HG02623 (cell line): ENCODE results near the gene CDC20B.
A peak's percentile ranks its signal among the peaks of the same experiment; 100 is the strongest.
"Not testable (repeated sequence)": the region's sequence is repeated elsewhere in the genome, so short reads cannot be mapped to it uniquely, and the experiment has no call there.

Experiments used
- ATAC-seq: cut with Tn5 transposase; IDR thresholded peaks from one replicate; pipeline ENCODE4 v1.9.1; 2021; ENCODE audit warnings: moderate library complexity; ENCODE audit not compliant: unreplicated experiment

Gene CDC20B

DNA sequence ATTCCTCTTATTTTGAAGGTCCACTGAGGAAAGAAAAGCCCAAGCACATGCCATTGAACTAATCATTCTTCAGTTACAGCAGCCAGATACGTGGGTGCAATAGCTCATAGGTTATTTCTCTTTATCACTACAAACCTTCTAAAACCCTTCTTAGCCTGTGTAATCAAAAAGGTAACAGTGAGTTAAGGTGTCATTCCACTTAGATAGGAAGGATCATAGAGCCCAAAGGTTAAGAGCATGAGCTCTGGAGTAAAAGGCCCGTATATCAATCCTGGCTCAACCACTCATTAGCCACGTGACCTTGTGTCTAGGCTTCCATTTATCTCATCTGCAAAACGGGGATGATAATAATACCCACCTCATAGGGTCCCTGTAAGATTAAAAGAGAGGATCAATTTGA, 10.3 kb downstream of the CDC20B start:
- ATAC-seq, result no peak

DNA sequence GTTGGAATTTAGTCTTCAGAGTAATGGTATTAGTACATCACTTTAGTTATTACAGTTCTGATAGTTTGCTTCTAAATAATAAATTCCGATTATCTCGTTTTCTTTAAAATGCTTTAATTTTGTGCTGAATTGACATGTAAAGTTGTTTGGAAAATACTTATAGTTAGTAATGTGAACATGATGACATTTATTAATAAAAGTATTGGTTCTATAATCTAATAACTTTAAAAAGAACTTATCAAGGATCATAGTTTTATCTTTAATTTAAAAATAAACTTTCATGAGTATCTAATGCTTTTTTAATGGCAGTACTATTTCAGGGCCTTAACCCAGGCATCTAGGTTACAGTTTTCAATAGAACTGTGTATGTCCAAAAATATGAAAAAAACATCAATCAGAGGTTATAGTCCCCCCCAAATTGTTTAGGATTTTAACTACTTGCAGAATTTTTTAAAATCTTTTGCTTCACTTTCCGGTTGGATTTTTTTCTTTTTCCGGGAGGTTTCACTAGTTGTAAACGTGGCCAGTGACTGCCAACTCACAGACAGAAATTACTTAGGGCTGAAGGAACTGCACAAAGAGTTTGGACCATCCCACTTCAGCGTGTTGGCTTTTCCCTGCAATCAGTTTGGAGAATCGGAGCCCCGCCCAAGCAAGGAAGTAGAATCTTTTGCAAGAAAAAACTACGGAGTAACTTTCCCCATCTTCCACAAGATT, 12.3 kb downstream of the CDC20B start:
- no peak for ATAC-seq

DNA sequence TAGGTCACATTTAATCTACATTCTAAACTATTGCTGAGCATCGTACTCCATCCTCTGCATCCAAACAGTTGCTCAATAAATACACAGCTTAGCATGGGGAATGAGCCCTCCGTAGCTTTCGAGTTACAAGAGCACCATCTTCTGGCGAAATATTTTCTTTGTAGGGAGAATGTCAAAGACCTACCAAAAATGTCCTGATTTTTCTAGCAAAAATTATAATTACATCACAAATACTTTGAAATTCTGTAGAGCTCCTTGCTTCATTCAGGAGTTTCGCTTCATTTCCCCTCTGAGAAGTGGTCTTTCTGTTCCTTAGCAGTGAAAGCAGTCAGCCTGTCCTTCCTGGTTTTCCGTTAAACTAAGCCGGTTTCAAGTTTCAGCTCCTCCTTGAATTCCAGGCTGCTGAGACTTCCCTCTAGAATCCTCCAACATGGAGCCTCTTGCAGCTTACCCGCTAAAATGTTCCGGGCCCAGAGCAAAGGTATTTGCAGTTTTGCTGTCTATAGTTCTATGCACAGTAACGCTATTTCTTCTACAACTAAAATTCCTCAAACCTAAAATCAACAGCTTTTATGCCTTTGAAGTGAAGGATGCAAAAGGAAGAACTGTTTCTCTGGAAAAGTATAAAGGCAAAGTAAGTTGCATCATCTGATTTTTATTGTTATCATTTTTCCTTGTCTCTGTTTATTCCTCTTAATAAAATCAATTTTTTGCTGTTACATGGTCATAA, 13.0 kb downstream of the CDC20B start, which contains the start of gene GPX8:
Gene GPX8, plus strand, starts transcription at position 409 of the 730 bp plus-strand sequence. Its CDS starts 22 bp downstream, at position 431.
- ATAC-seq, result no peak

DNA sequence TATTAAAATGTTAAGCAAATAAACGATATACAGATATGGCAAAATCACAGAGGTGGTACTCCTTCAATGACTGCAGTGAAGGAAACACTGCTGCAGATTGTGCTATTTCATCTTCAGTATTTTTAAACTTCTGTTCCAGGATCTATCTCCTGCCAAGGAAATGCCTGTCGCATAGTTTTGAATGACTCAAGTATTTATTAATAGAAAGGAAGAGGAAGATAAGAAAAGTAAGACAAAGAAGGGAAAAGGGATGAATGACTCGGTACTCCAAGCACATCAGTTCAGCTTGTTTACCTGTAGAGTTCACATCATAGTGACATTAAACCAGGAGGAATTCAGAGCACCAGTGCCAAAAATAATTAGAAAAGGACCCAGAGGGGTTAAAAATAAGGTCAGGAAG, 18.1 kb downstream of the CDC20B start:
- no peak for ATAC-seq

DNA sequence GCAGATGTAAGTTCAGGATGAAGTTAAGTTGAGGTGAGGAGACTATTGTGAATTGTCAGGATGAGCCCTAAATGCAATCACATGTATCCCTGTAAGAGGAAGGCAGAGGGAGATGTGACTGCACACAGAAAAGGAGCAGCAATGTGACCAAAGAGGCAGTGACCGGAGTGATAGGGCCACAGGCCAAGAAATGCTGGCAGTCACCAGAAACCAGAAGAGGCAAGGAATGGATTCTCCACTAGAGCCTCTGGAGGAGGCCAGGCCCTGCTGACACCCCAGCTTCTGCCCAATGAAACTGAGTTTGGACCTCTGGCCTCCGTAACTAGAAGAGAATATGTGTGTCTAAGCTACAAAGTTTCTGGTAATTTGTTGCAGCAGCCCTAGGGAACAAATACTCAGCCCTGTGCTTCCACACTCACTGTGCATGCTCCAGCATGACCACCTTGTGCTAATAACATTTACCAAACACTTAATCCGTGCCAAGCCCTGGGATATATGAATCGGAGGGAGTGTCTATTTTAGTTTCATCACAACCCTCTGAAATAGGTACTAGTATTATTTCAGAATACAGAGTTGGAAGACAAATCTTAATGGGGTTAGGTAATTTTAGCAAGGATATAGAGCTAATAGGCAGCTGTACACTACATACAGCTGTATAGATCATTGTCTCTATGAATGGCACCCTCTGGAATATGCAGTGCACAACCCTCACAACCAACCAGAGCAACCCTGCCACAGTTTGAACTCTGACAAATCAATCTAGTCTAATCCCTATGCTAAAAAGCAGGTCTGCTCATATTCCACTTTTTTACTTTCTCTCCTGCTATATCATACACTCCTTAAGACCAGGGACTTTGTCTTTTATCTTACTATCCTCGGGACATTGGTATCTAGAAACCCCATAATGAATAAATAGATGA, 20.8 kb downstream of the CDC20B start:
- no peak for ATAC-seq

DNA sequence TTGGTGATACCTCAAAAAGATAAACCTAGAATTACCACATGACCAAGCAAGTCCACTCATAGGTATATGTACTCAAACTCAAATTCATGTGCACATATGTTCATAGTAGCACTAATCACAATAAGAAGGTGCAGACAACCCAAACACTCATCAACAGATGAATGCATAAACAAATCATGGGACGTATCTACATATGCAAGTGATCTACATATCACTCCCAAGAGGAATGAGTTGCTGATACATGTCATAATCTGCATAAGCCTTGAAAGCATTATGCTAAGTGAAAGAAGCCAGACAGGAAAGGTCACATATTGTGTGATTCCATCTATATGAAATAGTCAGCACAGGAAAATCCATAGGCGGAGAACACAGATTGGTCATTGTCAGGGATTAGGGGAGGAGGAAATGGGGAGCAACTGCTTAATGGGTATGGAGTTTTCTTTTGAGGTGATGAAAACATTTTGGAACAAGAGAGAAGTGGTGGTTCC, 23.6 kb downstream of the CDC20B start:
- no peak for ATAC-seq

DNA sequence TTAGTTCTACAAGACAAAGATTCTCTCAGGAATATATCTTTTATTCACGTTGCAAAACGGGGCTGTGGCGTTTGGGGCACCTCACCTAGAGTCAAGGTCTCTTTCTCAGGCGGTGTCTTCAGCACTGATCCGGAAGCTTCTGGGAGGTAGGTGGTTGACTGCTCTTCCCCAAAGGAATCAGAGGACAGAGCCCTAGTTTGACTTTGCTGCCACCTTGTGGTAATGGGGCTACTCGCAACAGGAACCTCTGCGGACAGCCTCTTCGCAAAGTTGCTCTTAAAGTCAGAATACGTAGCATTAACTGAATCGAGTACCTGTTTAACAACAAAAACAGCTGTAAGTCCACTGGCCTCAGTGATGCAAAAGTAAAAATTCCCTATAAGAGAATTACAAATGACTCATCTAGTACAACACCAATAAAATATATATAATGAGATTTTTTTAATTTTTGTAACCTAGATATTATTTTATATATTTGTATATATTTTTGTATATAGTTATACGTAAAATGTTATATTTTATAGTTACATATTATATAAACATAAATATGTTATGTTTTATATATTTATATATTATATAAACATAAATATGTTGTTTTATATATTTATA, 26.3 kb downstream of the CDC20B start:
- ATAC-seq, result peak; percentile 89

DNA sequence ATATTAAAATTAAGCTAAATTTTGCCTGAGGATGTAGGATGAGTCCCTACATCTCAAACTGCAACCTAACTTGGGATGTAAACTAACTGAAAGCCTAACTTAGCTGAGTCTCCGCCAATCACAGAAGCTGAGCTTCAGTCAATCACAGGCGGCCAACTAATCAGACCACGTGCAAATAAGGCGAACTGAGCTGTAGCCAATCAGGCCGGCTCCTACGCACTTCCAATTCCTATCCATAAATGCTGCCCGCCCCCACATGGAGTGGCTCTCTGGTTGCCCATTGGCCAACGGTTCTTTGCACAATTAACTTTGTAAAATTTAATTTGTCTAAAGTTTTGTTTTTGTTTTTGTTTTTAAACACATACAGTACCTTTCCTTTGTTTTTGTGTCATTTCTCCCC, 26.9 kb downstream of the CDC20B start:
- ATAC-seq, result no peak

DNA sequence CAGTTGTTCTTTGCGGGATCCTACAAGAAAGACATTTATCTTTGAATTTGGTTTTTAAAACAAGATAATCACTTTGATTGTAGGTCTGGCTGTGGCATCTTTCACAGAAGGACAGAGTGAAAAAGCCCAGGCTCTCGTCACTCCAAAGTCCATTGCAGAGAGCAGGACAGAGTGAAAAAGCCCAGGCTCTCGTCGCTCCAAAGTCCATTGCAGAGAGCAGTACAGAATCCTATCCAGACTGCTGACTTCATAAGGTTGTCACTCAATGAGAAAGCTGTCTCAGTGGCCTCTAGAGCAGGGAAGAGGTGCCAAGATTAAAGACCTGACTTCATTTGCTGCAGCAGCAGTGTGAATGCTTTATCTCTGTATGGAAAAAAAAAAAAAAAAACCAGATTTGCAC, 29.4 kb downstream of the CDC20B start:
- no peak for ATAC-seq

DNA sequence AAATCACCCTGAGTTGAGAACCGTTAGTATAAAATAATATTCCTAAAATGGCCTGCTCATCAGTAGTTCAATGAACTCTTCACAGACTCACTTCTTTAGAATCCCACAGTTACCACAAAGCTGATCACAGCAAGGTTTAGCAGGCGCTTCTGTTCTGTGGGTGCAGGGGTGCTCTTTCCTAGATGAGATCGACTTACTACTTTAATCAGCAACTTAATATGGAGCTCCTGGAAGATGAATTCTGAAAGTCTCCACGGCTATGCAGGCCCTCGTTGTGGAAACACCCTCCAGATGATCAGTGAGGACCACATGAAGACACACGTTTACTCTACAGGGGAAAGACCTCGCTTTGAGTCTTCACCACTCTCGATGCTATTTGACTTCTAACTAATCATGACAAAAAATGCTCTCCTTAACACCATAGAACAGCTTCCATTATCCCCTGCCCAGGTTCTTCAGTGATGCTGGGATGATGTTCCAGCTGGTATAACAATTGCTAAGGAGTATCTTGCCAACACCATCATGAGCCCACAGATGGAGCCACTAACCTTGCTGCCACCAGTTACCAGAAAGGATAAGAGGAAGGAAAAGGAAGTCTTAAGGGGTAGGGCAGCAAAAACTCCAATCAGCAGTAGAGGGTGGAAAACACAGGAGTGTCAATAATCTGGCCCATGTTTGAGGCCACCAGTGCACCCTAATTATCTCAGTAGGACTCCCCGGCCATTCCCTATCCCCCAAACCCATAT, 30.9 kb downstream of the CDC20B start:
- ATAC-seq, result no peak

DNA sequence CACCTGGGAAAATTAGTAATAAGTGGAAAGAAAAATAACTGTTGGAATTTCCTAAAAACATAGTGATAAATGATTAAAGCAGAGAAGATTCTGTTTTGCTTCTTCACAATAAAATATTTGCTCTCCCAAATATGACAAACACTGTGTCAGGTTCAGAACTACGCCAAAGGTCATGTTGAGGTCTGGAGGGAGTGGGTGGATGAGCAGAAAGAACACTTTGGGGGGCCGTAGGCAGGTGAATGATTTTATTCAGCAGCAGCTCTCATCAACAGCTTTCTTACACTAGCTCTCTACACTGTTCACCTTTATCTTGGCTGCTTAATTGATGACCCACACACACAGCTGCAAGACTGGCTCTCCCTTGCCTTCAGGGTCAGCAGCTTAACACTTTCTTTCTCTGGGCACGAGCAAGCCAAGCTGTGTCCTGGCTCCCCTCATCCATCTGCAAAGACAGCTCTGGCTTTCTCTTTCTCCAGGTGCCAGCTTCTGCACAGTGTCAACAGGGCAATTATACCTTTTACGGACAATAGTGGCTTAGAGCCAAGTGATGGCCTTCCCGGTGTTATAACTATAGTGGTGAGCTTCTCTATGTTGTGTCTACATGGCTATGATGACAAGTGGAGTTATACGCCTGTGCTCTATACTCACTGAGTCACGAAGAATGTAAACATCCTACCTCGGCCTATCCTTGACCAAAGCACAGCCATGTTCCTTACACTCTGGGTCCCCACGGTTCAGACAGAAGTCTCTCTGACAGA, 31.9 kb downstream of the CDC20B start:
- no peak for ATAC-seq

DNA sequence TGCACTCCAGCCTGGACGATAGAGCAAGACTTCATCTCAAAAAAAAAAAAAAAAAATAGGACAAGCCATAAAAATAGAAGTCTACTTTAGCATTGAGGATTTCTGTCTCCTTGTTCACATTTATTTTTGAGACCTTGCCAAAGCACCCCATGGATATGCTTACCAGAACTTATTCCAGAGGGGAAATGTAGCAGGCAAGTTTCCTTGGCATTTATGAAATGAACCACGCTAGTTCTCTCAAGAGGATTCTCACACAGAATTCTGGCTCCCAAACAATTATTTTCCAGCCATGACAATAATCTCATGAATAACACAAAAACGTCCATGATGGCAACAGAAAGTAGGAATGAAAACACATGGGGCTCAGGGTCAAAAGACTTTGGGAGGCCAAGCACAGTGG, 36.5 kb downstream of the CDC20B start:
- ATAC-seq, result no peak

DNA sequence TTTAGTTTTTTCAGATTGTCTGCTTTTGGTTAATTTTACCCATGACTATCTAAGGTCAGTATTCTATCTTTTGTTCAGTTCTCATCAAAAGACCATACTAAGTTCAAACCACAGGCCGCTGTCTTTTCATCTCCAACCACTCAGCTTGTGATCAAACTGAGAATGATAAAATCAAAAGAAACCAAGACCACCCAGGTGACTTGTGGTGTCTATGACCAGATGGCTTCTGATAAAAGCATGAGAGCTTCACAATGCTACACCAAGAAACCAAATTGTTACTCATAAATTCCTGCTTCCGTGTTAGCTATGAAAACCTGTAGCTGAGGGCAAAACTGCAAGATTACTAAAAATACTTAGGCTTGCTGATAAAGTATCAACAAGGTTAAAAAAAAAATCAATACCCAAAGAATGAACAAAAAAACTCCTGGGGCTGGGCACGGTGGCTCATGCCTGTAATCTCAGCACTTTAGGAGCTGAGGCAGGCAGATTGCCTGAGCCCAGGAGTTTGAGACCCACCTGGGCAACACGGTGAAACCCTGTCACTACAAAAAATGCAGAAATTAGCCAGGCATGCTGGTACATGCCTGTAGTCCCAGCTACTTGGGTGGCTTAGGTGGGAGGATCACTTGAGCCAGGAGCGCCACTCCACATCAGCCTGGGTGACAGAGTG, 38.8 kb downstream of the CDC20B start:
- no peak for ATAC-seq

DNA sequence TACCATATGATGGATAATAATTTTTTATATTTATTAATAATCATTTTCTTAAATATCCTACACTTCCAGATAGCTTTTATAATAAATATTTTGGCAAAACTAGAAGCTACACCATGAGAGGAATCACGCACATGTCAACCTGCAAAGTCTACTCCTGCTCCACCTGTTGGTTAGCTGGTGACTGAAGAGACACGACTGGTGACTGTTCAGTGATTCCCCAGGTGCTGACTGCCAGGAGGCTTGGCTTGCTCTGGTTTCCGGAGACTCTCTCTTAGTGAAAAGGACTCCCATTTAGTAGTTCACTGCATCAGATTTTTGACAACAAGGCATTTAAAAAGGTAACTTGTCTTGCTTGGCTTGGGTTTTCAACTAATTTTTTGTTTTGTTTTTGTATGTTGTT, 49.6 kb downstream of the CDC20B start:
- no peak for ATAC-seq

DNA sequence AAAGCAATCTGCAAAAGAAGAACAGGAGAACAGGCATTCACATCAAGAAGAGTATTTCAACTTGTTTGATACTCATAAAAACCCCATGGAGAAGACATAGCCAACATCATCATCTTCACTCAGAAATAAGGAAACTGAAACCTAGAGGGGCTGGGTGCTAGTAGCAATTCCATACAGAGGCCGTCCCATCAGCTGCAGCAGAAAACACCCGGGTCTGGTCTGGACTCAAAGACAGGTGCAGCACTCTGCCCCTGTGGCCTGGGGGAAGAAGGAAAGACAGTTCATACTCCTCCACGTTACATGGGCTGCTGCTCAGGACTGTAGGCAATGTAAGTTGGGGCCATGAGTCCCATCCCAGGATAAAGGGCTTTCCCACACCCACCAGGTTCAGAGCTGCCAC, 58.9 kb downstream of the CDC20B start:
- ATAC-seq, result no peak

DNA sequence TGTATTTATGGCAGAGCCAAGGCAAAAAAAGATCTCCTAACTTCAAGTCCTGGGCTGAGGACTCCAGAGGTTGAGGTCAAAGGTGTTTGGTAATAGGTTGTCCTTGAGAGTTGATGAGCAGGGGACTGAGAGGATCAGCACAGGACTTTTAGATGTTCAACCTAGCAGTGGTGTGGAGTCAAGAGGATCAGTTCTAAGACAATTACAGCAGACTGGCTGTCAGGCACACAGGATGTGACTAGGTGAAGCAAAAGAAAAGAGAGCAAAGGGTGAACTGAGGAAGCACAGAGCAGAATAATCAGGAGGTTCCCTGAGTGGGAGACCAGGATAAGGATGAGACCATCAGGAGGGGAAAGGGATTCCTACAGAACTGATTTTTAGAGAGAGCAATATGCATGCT, 59.6 kb downstream of the CDC20B start:
- no peak for ATAC-seq

DNA sequence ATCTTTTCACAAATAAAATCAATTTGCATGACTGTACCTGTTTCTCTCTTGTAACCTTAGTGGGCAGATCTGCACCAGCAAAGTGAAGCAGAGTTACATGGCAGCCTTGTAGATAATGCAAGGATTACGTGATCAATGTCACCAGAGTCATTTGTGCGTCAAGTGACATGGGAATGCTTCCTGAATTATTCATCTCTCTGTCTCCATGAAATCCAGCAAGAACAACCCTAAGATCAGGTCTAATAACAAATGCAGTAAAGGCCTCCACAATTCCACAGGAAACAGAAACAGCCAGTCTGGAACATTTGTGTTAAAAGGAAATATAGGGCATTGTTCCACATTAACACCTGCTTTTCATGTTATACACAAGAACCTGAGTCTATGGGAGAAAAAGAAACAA, 62.8 kb downstream of the CDC20B start:
- ATAC-seq, result no peak

DNA sequence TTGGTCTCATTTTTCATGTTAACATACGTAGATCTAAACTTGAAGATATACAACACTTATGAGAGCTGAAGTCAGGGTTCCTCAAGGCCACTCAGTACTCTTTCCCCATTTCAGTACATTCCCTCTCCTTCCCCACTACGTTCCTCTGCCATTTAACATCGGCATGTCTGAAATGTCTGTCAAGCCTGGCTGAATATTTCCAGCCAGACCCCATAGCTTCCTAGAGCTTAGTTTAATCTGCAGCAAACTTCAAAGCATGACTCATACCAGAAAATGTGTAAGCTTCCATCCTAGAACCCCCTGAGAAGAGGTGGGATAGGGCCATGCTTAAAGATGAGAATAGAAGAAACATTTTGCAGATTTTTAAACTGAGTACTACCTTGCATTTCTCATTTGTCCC, 64.3 kb downstream of the CDC20B start:
- no peak for ATAC-seq

DNA sequence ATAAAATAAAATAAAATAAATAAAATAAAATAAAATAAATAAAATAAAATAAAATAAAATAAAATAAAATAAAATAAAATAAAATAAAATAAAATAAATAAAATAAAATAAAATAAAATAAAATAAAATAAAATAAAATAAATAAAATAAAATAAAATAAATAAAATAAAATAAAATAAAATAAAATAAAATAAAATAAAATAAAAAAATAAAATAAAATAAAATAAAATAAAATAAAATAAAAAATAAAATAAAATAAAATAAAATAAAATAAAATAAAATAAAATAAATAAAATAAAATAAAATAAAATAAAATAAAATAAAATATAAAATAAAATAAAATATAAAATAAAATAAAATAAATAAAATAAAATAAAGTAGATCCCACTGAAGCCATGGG, 67.0 kb downstream of the CDC20B start:
- not testable (repeated sequence) for ATAC-seq
